ENCODE results near the gene SLC9A2. TPM values are rescaled to one million over a fixed set of nuclear protein-coding genes. Genes with fewer than 3 reads are reported as not detected.

The SLC9A2 gene
- total RNA-seq, 1 donor from 2014 or later: 0.05 TPM

- peaks cover under 1% of the 10 kb centered on the region for H3K27me3 Mint-ChIP-seq (ENCODE audit: unreplicated experiment)
- no peak for TF ChIP-seq CTCF (IDR thresholded peaks at IDR 0.05; ENCODE audit: unreplicated experiment)
- no peaks in the 10 kb centered on the region for H3K9me3 Mint-ChIP-seq (ENCODE audit: unreplicated experiment)
- no peaks in the 10 kb centered on the region for H3K36me3 Mint-ChIP-seq (ENCODE audit: low read depth, unreplicated experiment)
- DNase-seq (ENCODE audit: low spot score): no peak
- no peak overlapping the region for H3K27ac Mint-ChIP-seq (ENCODE audit: unreplicated experiment)
- H3K4me3 Mint-ChIP-seq (ENCODE audit: unreplicated experiment): no peak overlapping the region
- H3K4me1 Mint-ChIP-seq (ENCODE audit: unreplicated experiment): no peaks in the 10 kb centered on the region
Measured at GRCh38 chr2:102660070-102660469, 40.7 kb downstream of the SLC9A2 start.

- Mint-ChIP-seq H3K9me3 (ENCODE audit: unreplicated experiment) (no peaks in the 10 kb centered on the region), H3K36me3 (ENCODE audit: low read depth, unreplicated experiment) (no peaks in the 10 kb centered on the region), H3K27me3 (ENCODE audit: unreplicated experiment) (peaks cover 2% of the 10 kb centered on the region), H3K4me1 (ENCODE audit: unreplicated experiment) (no peaks in the 10 kb centered on the region), H3K4me3 (ENCODE audit: unreplicated experiment) (no peak overlapping the region), H3K27ac (ENCODE audit: unreplicated experiment) (no peak overlapping the region)
- no peak for DNase-seq (ENCODE audit: low spot score)
- no peak for TF ChIP-seq CTCF (IDR thresholded peaks at IDR 0.05; ENCODE audit: unreplicated experiment)
Measured at GRCh38 chr2:102660574-102660973, 41.2 kb downstream of the SLC9A2 start.

GRCh38 chr2:102661846-102662245 is 42.5 kb downstream of the SLC9A2 start:
- Mint-ChIP-seq H3K9me3 (ENCODE audit: unreplicated experiment) (no peaks in the 10 kb centered on the region), H3K27ac (ENCODE audit: unreplicated experiment) (no peak overlapping the region), H3K27me3 (ENCODE audit: unreplicated experiment) (peaks cover 2% of the 10 kb centered on the region), H3K4me1 (ENCODE audit: unreplicated experiment) (no peaks in the 10 kb centered on the region), H3K36me3 (ENCODE audit: low read depth, unreplicated experiment) (no peaks in the 10 kb centered on the region), H3K4me3 (ENCODE audit: unreplicated experiment) (no peak overlapping the region)
- no peak for DNase-seq (ENCODE audit: low spot score)
- TF ChIP-seq CTCF (IDR thresholded peaks at IDR 0.05; ENCODE audit: unreplicated experiment): no peak

GRCh38 chr2:102662833-102663232 is 43.5 kb downstream of the SLC9A2 start:
- Mint-ChIP-seq H3K9me3 (ENCODE audit: unreplicated experiment) (no peaks in the 10 kb centered on the region), H3K4me3 (ENCODE audit: unreplicated experiment) (no peak overlapping the region), H3K36me3 (ENCODE audit: low read depth, unreplicated experiment) (no peaks in the 10 kb centered on the region), H3K27me3 (ENCODE audit: unreplicated experiment) (peaks cover 2% of the 10 kb centered on the region), H3K4me1 (ENCODE audit: unreplicated experiment) (no peaks in the 10 kb centered on the region), H3K27ac (ENCODE audit: unreplicated experiment) (no peak overlapping the region)
- no peak for DNase-seq (ENCODE audit: low spot score)
- TF ChIP-seq CTCF (IDR thresholded peaks at IDR 0.05; ENCODE audit: unreplicated experiment): no peak

- Mint-ChIP-seq H3K27me3 (ENCODE audit: unreplicated experiment) (peaks cover 2% of the 10 kb centered on the region), H3K36me3 (ENCODE audit: low read depth, unreplicated experiment) (no peaks in the 10 kb centered on the region), H3K27ac (ENCODE audit: unreplicated experiment) (no peak overlapping the region), H3K4me3 (ENCODE audit: unreplicated experiment) (no peak overlapping the region), H3K4me1 (ENCODE audit: unreplicated experiment) (no peaks in the 10 kb centered on the region), H3K9me3 (ENCODE audit: unreplicated experiment) (no peaks in the 10 kb centered on the region)
- DNase-seq (ENCODE audit: low spot score): no peak
- no peak for TF ChIP-seq CTCF (IDR thresholded peaks at IDR 0.05; ENCODE audit: unreplicated experiment)
Measured at GRCh38 chr2:102663381-102663780, 44.0 kb downstream of the SLC9A2 start.

Data from endothelial cell (in vitro differentiated cells).